Choroid plexus epithelial cell (primary cell): ENCODE measurements around the gene PODXL.

Experiments
- DNase-seq: peaks from one replicate; pipeline ENCODE4 v3.0.0-alpha.2; 2010; ENCODE audit warnings: low read depth
- H3K4me3 ChIP-seq: 2 replicates; pipeline ENCODE4 v1.5.1; 2011; ENCODE audit warnings: low read depth, mild to moderate bottlenecking, control low read depth, low read length, moderate library complexity
- CTCF ChIP-seq: conservative IDR thresholded peaks from 2 replicates; pipeline ENCODE4 v1.5.1; 2011; ENCODE audit warnings: low read depth, mild to moderate bottlenecking, control low read depth, inconsistent platforms, low read length, moderate library complexity

PODXL gene

DNA sequence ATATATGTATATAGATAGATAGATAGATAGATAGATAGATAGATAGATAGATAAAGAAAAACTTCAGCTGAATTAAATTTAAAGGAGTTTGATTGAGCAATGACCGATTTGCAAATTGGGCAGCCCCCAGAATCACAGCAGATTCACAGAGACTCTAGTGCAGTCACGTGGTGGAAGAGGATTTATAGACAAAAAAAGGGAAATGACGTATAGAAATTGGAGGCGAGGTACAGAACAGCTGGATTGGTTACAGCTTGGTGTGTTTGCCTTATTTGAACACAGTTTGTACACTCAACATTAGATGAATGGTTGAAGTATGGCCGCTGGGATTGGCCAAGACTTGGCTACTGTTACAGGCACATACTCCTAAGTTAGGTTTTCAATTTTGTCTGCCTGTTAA is 8.2 kb upstream of the PODXL start:
- DNase-seq = no peak

GRCh38 chr7:131563918-131564317 is 7.5 kb upstream of the PODXL start:
- DNase-seq = no peak
- no peak for TF ChIP-seq CTCF
- no peak overlapping the region for H3K4me3 ChIP-seq

More for the DNA sequence above, 8.2 kb upstream of the PODXL start:
- H3K4me3 ChIP-seq = no peak overlapping the region
- no peak for TF ChIP-seq CTCF

DNA sequence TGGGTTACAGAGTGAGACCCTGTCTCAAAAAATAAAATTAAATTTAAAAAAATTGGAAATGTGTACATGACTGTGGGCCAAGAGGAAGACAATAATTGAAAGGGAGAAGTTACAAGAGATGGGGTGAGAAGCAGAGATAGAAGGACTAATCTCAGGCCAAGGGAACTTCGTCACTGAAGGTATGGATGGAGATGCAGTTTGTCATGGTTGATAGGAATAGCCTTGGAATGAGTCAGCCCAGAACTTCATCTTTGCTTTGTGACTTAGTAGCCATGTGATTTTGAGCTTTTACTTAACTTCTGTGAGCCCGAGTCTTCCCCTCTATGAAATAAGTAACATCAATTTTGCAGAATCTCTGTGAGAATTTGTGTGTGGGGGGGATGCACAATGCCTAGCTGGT is 6.5 kb upstream of the PODXL start:
- no peak for DNase-seq
- no peak for TF ChIP-seq CTCF
- H3K4me3 ChIP-seq = no peak overlapping the region

DNA sequence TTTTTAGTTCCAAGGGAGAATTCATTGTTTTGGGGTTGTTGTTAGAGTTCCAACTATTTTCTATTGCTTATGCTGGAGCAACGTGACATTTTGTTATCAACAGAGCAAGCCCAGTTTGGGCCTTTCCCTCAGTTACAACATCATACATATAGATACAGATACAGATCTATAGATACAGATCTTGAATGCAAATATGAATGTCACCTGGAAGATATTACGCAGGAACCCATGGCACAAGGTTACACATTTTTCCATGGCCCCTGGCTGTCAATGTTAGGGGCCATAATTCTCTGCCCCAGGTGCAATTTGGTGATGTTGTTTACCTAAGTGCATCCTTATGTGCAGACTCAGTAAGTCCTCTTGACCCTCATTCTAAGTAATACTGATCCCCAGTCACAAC is 3.6 kb upstream of the PODXL start:
- H3K4me3 ChIP-seq = no peak overlapping the region
- no peak for TF ChIP-seq CTCF
- no peak for DNase-seq

- no peak for DNase-seq
- H3K4me3 ChIP-seq = peak overlapping the region; percentile 46
- no peak for TF ChIP-seq CTCF
These were observed 1.4 kb upstream of the PODXL start for GRCh38 chr7:131557652-131558385.

GRCh38 chr7:131556909-131557651 is 652 bp upstream of the PODXL start:
- no peak for TF ChIP-seq CTCF
- peak overlapping the region; percentile 43 for H3K4me3 ChIP-seq

DNA sequence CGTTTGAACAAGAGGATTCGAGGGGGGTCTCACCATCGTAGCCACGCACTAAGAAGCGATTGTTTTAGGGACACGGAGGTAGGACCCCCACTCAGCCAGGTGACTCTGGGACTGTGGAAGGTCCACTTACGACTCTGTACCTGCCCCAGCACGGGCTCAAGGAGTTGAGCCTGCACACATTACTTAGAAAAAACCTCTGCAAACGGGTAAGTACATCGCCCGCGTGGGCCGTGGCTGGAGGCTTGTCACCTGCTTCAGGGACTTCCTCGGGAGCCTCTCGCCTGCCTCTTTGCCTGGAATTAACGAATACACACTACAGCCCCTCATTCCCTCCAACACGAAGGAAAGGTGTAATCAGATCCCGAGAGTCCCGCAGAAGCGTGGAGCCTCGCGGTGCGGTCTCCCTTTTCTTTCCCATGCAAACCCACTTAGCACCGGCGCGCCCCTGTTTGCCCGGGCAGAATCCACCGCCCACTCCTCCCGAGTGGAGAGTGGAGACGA is 826 bp downstream of the PODXL start:
- no peak for TF ChIP-seq CTCF
- no peak for DNase-seq
- H3K4me3 ChIP-seq = peak overlapping the region; percentile 3

More at GRCh38 chr7:131556909-131557651, 652 bp upstream of the PODXL start:
- no peak for DNase-seq
